K562 (cell line): Measurements from ENCODE around the gene TPCN1. TPM values are rescaled to one million over a fixed set of nuclear protein-coding genes. Genes with fewer than 3 reads are reported as not detected.

Source experiments
- ATAC-seq: fragments of 200-7000 bp; cut with Tn5 transposase; 3 replicates; pipeline ENCODE4 v1.9.1; 2020; ENCODE audit warnings: moderate library complexity
- BruUV-seq: library from RNA; stranded (reverse); fragments of 400-500 nt; replicated peaks from 2 replicates; lab custom pipeline; 2021; lab: Mats Ljungman, UMichigan
- CTCF ChIA-PET: fragments of 300-600 bp; formaldehyde crosslinking; extraction: SDS; loops from one replicate; lab custom pipeline; 2021; ENCODE audit warnings: low intra/inter-chr PET ratio; lab: Yijun Ruan, JAX
- POLR2A ChIA-PET: fragments of 300-600, 350-650 bp; sonication (Branson Sonifier 250); formaldehyde crosslinking; extraction: SDS; loops from one replicate; lab custom pipeline; 2021; ENCODE audit warnings: antibody characterized with exemption, inconsistent platforms; lab: Yijun Ruan, JAX
- DNase-seq, 4 experiments: peaks; one replicate each; pipeline versions ENCODE4 v3.0.0 to v3.0.0-alpha.2; 2011 to 2018; ENCODE audit warnings: low spot score in 3 of 4, mixed read lengths in 3 of 4; ENCODE audit errors: extremely low read depth in 1 of 4
- FAIRE-seq: peaks from 2 replicates; lab custom pipeline; 2011; peaks lifted over from hg19 to GRCh38; lab: Jason Lieb, UNC
- H2AFZ ChIP-seq: 2 replicates; pipeline ENCODE4 v1.6.0; 2011; ENCODE audit warnings: low read depth, low read length, control low read depth, inconsistent platforms
- H3K27ac ChIP-seq: fragments of 200-600 bp; 3 replicates; pipeline ENCODE4 v1.8.0; 2011; ENCODE audit warnings: low read depth, mild to moderate bottlenecking, control low read depth, inconsistent platforms, low read length, moderate library complexity, mixed read lengths; ENCODE audit errors: extremely low read depth
- H3K27me3 ChIP-seq, 2 experiments: fragments of 300-600 bp in 1 of 2; 2 replicates in 1 of 2; 3 replicates in 1 of 2; pipeline versions ENCODE4 v1.6.0 to v1.8.0; 2011; ENCODE audit warnings: inconsistent platforms in 2 of 2, low read length in 2 of 2, mild to moderate bottlenecking in 1 of 2, mixed read lengths in 1 of 2, moderate library complexity in 1 of 2; ENCODE audit not compliant: control insufficient read depth in 2 of 2, insufficient read depth in 2 of 2
- H3K36me3 ChIP-seq: fragments of 300-600 bp; 3 replicates; pipeline ENCODE4 v1.8.0; 2011; ENCODE audit warnings: mild to moderate bottlenecking, low read length, inconsistent platforms; ENCODE audit not compliant: control insufficient read depth, insufficient read depth
- H3K4me1 ChIP-seq, 2 experiments: fragments of 200-600 bp in 1 of 2; replicated peaks in 1 of 2; 2 replicates in 1 of 2; 3 replicates in 1 of 2; pipeline versions ENCODE4 v1.5.1 to v1.8.0; 2011; ENCODE audit warnings: inconsistent platforms in 2 of 2, low read length in 2 of 2, mild to moderate bottlenecking in 1 of 2, mixed read lengths in 1 of 2, moderate library complexity in 1 of 2; ENCODE audit not compliant: control insufficient read depth in 2 of 2, insufficient read depth in 2 of 2
- H3K4me2 ChIP-seq: 2 replicates; pipeline ENCODE4 v1.6.1; 2011; ENCODE audit warnings: low read length, control low read depth, inconsistent platforms, mixed read lengths; ENCODE audit not compliant: insufficient read depth
- H3K4me3 ChIP-seq: fragments of 200-600 bp; sonication (generic), shearing (Covaris generic); 2 replicates; pipeline ENCODE4 v1.5.1; 2016; ENCODE audit warnings: control low read depth, inconsistent platforms
- H3K79me2 ChIP-seq: fragments of 200-600 bp; 3 replicates; pipeline ENCODE4 v1.8.0; 2011; ENCODE audit warnings: low read length, inconsistent platforms; ENCODE audit not compliant: control insufficient read depth, insufficient read depth
- H3K9ac ChIP-seq, 2 experiments: 2 replicates each; pipeline versions ENCODE4 v1.6.0 to v1.6.1; 2011; ENCODE audit warnings: low read depth in 2 of 2, low read length in 2 of 2, control low read depth in 1 of 2, inconsistent platforms in 1 of 2, mild to moderate bottlenecking in 1 of 2, mixed read lengths in 1 of 2; ENCODE audit not compliant: insufficient read depth in 1 of 2
- H3K9me1 ChIP-seq: one replicate; pipeline ENCODE4 v1.6.0; 2011; ENCODE audit warnings: inconsistent platforms, mild to moderate bottlenecking, low read length, moderate library complexity; ENCODE audit not compliant: control insufficient read depth, insufficient read depth
- H3K9me3 ChIP-seq: replicated peaks from 2 replicates; pipeline ENCODE4 v1.5.1; 2011; ENCODE audit warnings: low read depth, low read length, inconsistent platforms; ENCODE audit not compliant: control insufficient read depth, insufficient read depth
- H4K20me1 ChIP-seq: replicated peaks from 2 replicates; pipeline ENCODE4 v1.6.1; 2011; ENCODE audit warnings: low read length, inconsistent platforms, mixed read lengths; ENCODE audit not compliant: control insufficient read depth, insufficient read depth
- ATF3 ChIP-seq, 2 experiments: fragments of 450-650 bp in 1 of 2; sonication (generic) in 1 of 2; formaldehyde crosslinking in 1 of 2; IDR thresholded peaks in 1 of 2; conservative IDR thresholded peaks in 1 of 2; 2 replicates each; pipeline versions ENCODE4 v1.6.1 to v1.8.1; 2016 to 2023; ENCODE audit warnings: mild to moderate bottlenecking in 2 of 2, moderate library complexity in 2 of 2, inconsistent platforms in 1 of 2, missing genetic modification reagents in 1 of 2
- BMI1 ChIP-seq: fragments of 150-350 bp; IDR thresholded peaks from 2 replicates; pipeline ENCODE4 v1.6.1; 2014; ENCODE audit warnings: low read length
- EP300 ChIP-seq: IDR thresholded peaks from 2 replicates; pipeline ENCODE4 v1.6.1; 2012; ENCODE audit warnings: low read length, improper control_type of control experiment
- EWSR1 ChIP-seq: fragments of 450-650 bp; IDR thresholded peaks from 2 replicates; pipeline ENCODE4 v1.6.1; 2018; ENCODE audit warnings: borderline replicate concordance, mild to moderate bottlenecking, low read depth, moderate library complexity; ENCODE audit not compliant: partially characterized antibody
- FOSL1 ChIP-seq: fragments of 200-800 bp; sonication (Bioruptor generic); conservative IDR thresholded peaks from 2 replicates; pipeline ENCODE4 v1.6.1; 2016; ENCODE audit warnings: missing genetic modification characterization, missing compliant biosample characterization
- FUS ChIP-seq: fragments of 200-400 bp; formaldehyde crosslinking; optimal IDR thresholded peaks from 2 replicates; pipeline ENCODE3; 2017; ENCODE audit warnings: low read depth, low read length
- HMBOX1 ChIP-seq: sonication (generic); IDR thresholded peaks from 2 replicates; pipeline ENCODE4 v1.6.1; 2016
- MCM2 ChIP-seq: fragments of 450-650 bp; IDR thresholded peaks from 2 replicates; pipeline ENCODE4 v1.6.1; 2017; ENCODE audit warnings: low read depth, mild to moderate bottlenecking
- MTF1 ChIP-seq: fragments of 250-450 bp; sonication (Bioruptor Pico); IDR thresholded peaks from 2 replicates; pipeline ENCODE4 v1.9.0; 2021; ENCODE audit warnings: moderate library complexity, mild to moderate bottlenecking, inconsistent platforms, borderline replicate concordance
- NFIC ChIP-seq: fragments of 450-650 bp; IDR thresholded peaks from 2 replicates; pipeline ENCODE4 v1.6.1; 2017; ENCODE audit warnings: mild to moderate bottlenecking, inconsistent platforms
- PHF21A ChIP-seq: fragments of 450-650 bp; IDR thresholded peaks from 2 replicates; pipeline ENCODE4 v1.6.1; 2017; ENCODE audit warnings: low read depth, borderline replicate concordance
- RBM34 ChIP-seq: fragments of 200-400 bp; formaldehyde crosslinking; IDR thresholded peaks from 2 replicates; pipeline ENCODE4 v1.6.1; 2018; ENCODE audit warnings: low read length, borderline replicate concordance; ENCODE audit not compliant: insufficient read depth
- ZNF12 ChIP-seq: sonication (generic); formaldehyde crosslinking; IDR thresholded peaks from 2 replicates; pipeline ENCODE4 v1.4.0; 2020; ENCODE audit warnings: mild to moderate bottlenecking, missing genetic modification reagents
- ZNF277 ChIP-seq: fragments of 250-450 bp; sonication (Bioruptor Pico); IDR thresholded peaks from 2 replicates; pipeline ENCODE4 v1.8.0; 2022; ENCODE audit warnings: inconsistent platforms, mild to moderate bottlenecking, moderate library complexity, borderline replicate concordance
- WGBS: fragments of 100-300 bp; shearing (Covaris generic); methylation state at CpG from one replicate; pipeline ENCODE4 v1.1.6; 2016; ENCODE audit warnings: low coverage, mixed read lengths; ENCODE audit not compliant: insufficient coverage; ENCODE audit errors: missing lambda C conversion rate; 5-methylcytosine and 5-hydroxymethylcytosine counted together
- in situ Hi-C: fragments of 300-500 bp; cut with MboI; formaldehyde crosslinking; loops from 4 replicates; pipeline ENCODE4 v1.15.0; 2018; ENCODE audit warnings: inconsistent platforms, mixed read lengths
- intact Hi-C: fragments of 100-400 bp; cut with micrococcal nuclease; formaldehyde crosslinking; loops from 2 replicates; pipeline ENCODE4 v1.14.2; 2022
- polyA plus RNA-seq, 8 experiments: library from polyadenylated mRNA; depleted of rRNA in 4 of 8; stranded (reverse) in 5 of 8; unstranded in 3 of 8; fragments of >200 nt; fragmentation: Nextera tagmentation in 2 of 8; fragmentation: Illumina TruSeq in 1 of 8; extraction: Ambion mirVana in 2 of 8; extraction: Trizol in 1 of 8; gene quantifications; 2 replicates each; pipeline versions ENCODE4 v1.2.1 to v1.2.3, GENCODE V29; 2011 to 2014; ENCODE audit warnings: inconsistent platforms in 1 of 8, missing spikeins in 1 of 8
- total RNA-seq, 7 experiments: library from RNA; depleted of rRNA in 6 of 7; stranded (reverse); fragments of >200 nt in 6 of 7; fragmentation: Illumina TruSeq in 2 of 7; extraction: Trizol in 2 of 7; gene quantifications; 2 replicates each; pipeline versions ENCODE4 v1.2.1 to v1.2.3, GENCODE V29; 2011 to 2021; ENCODE audit warnings: low replicate concordance in 1 of 7
- TF ChIP-seq, protein P1 (sequence below): fragments of 250-450 bp; sonication (Bioruptor Pico); IDR thresholded peaks from 2 replicates; pipeline ENCODE4 v1.5.0; 2020; ENCODE audit warnings: mild to moderate bottlenecking, borderline replicate concordance

TPCN1 gene
- total and polyA plus RNA-seq, 9 of the 15 experiments (the other 6 are each of a cell fraction or from before 2014, with no cell fraction given) = 0.80 to 23.8 (median 7.4) TPM

DNA sequence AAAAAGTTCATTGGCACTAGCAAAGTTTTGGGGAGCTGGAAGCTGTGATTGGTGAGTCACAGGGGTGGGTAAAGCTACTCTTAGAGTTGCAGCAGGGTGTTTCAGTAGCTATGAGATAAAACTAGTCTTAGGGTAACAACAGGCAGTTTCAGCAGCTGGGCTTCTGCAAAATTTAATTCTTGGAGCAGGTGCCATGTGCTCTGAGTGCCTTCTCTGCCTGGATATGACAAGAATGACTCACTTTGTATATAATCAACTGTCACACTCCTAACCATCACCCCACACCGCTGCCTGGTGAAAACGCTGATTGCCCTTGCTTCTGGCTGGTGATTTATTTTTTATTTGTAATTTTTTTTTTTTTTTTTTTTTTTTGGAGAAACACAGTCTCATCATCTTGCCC, 126.6 kb downstream of the TPCN1 start:
- Histone ChIP-seq H2AFZ (no peak overlapping the region), H3K79me2 (no peaks in the 10 kb centered on the region), H3K27ac (no peak overlapping the region), H3K27me3 (no peaks in the 10 kb centered on the region), H3K4me2 (no peak overlapping the region), H3K9me1 (no peaks in the 10 kb centered on the region), H4K20me1 (no peaks in the 10 kb centered on the region), H3K4me1 (peaks cover 14 to 19% of the 10 kb centered on the region in 2 experiments), H3K9me3 (no peaks in the 10 kb centered on the region), H3K36me3 (no peaks in the 10 kb centered on the region), H3K9ac (no peak overlapping the region), H3K4me3 (no peak overlapping the region)
- intact Hi-C loops = no loop called here
- FAIRE-seq = no peak
- no peak; the same call in 2 of the 3 replicates for ATAC-seq
- ChIA-PET CTCF (no interaction called here), POLR2A (no interaction called here)
- peak in 1 of 4 experiments; percentile 9 for DNase-seq
- WGBS = 28% methylated on average over 2 of the region's 2 CpGs
- BruUV-seq = no TSS peak
- in situ Hi-C loops = no loop called here
- TF ChIP-seq EWSR1 (no peak), ATF3 (IDR thresholded peaks at IDR 0.05) (peak; percentile 48; the same call in 1 of the 2 replicates), ATF3 (CRISPR knock-in tag; conservative IDR thresholded peaks at IDR 0.05) (no peak), BMI1 (no peak), FUS (no peak), HMBOX1 (0 out of 2 replicates have a peak, but pooled peaks have one; percentile 37), ZNF12 (CRISPR knock-in tag) (no peak), FOSL1 (tag) (peak; percentile 58), EP300 (peak; percentile 39; the same call in 1 of the 2 replicates), RBM34 (no peak), PHF21A (no peak), MCM2 (no peak), ZNF277 (no peak), NFIC (no peak), MTF1 (CRISPR knock-in tag) (no peak)
- TF ChIP-seq, protein P1, sequence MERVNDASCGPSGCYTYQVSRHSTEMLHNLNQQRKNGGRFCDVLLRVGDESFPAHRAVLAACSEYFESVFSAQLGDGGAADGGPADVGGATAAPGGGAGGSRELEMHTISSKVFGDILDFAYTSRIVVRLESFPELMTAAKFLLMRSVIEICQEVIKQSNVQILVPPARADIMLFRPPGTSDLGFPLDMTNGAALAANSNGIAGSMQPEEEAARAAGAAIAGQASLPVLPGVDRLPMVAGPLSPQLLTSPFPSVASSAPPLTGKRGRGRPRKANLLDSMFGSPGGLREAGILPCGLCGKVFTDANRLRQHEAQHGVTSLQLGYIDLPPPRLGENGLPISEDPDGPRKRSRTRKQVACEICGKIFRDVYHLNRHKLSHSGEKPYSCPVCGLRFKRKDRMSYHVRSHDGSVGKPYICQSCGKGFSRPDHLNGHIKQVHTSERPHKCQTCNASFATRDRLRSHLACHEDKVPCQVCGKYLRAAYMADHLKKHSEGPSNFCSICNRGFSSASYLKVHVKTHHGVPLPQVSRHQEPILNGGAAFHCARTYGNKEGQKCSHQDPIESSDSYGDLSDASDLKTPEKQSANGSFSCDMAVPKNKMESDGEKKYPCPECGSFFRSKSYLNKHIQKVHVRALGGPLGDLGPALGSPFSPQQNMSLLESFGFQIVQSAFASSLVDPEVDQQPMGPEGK (CRISPR knock-in tag) = no peak
